ENCODE results near the gene TDRD1.

TDRD1 gene

GRCh38 chr10:114174695-114175188 is 4.4 kb upstream of the TDRD1 start:
- no peak for TF ChIP-seq FOXM1 (IDR thresholded peaks at IDR 0.05; ENCODE audit: borderline replicate concordance, low read depth)
- no peak for TF ChIP-seq EGR1 (IDR thresholded peaks at IDR 0.05)
- TF ChIP-seq ZBTB7A (IDR thresholded peaks at IDR 0.05; ENCODE audit: low read depth), result no peak
- no peak for TF ChIP-seq EP300 (IDR thresholded peaks at IDR 0.05; ENCODE audit: borderline replicate concordance)
- TF ChIP-seq TAF1 (IDR thresholded peaks at IDR 0.05; ENCODE audit: low read depth), result no peak
- TF ChIP-seq, protein P1, sequence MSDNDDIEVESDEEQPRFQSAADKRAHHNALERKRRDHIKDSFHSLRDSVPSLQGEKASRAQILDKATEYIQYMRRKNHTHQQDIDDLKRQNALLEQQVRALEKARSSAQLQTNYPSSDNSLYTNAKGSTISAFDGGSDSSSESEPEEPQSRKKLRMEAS (IDR thresholded peaks at IDR 0.05), result peak; percentile 81; the same call in 1 of the 2 replicates
- TF ChIP-seq, protein P2, sequence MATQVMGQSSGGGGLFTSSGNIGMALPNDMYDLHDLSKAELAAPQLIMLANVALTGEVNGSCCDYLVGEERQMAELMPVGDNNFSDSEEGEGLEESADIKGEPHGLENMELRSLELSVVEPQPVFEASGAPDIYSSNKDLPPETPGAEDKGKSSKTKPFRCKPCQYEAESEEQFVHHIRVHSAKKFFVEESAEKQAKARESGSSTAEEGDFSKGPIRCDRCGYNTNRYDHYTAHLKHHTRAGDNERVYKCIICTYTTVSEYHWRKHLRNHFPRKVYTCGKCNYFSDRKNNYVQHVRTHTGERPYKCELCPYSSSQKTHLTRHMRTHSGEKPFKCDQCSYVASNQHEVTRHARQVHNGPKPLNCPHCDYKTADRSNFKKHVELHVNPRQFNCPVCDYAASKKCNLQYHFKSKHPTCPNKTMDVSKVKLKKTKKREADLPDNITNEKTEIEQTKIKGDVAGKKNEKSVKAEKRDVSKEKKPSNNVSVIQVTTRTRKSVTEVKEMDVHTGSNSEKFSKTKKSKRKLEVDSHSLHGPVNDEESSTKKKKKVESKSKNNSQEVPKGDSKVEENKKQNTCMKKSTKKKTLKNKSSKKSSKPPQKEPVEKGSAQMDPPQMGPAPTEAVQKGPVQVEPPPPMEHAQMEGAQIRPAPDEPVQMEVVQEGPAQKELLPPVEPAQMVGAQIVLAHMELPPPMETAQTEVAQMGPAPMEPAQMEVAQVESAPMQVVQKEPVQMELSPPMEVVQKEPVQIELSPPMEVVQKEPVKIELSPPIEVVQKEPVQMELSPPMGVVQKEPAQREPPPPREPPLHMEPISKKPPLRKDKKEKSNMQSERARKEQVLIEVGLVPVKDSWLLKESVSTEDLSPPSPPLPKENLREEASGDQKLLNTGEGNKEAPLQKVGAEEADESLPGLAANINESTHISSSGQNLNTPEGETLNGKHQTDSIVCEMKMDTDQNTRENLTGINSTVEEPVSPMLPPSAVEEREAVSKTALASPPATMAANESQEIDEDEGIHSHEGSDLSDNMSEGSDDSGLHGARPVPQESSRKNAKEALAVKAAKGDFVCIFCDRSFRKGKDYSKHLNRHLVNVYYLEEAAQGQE (IDR thresholded peaks at IDR 0.05; ENCODE audit: low read depth), result no peak
- TF ChIP-seq, protein P3, sequence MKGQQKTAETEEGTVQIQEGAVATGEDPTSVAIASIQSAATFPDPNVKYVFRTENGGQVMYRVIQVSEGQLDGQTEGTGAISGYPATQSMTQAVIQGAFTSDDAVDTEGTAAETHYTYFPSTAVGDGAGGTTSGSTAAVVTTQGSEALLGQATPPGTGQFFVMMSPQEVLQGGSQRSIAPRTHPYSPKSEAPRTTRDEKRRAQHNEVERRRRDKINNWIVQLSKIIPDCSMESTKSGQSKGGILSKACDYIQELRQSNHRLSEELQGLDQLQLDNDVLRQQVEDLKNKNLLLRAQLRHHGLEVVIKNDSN (IDR thresholded peaks at IDR 0.05), result no peak
- TF ChIP-seq RAD21 (IDR thresholded peaks at IDR 0.05; ENCODE audit: low read depth), result no peak
- no peak for TF ChIP-seq CREB1 (IDR thresholded peaks at IDR 0.05; ENCODE audit: low read depth)
- peak; percentile 35; the same call in 1 of the 2 replicates for TF ChIP-seq NFIC (IDR thresholded peaks at IDR 0.05)
- no peak; the same call in 1 of the 2 replicates for TF ChIP-seq TCF12 (IDR thresholded peaks at IDR 0.05; ENCODE audit: low read depth)
- TF ChIP-seq TEAD4 (IDR thresholded peaks at IDR 0.05), result 0 out of 2 replicates have a peak, but pooled peaks have one; percentile 26
- TF ChIP-seq CEBPB (IDR thresholded peaks at IDR 0.05), result peak; percentile 85
- no peak for TF ChIP-seq YY1 (IDR thresholded peaks at IDR 0.05; ENCODE audit: low read depth)

DNA sequence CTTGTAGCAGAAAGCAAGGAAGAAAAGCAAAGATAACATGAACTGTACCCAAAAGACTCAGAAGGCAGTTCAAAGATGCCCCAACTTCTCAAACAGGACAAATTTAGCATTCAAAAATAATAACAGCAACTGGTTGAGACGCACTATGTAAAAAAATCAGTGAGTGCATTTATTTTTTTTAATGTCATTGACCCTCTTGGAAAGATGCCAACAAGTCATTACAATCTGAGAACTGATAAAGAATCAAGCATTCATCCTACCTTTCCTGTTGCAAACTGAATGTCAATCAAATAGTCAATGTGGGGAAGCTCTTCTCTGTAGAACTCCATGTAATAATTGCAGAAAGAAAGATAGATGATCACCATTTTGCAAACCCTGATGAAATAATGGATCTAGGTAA is 3.5 kb upstream of the TDRD1 start:
- no peak for TF ChIP-seq EP300 (IDR thresholded peaks at IDR 0.05; ENCODE audit: borderline replicate concordance)
- TF ChIP-seq CREB1 (IDR thresholded peaks at IDR 0.05; ENCODE audit: low read depth), result no peak
- peak; percentile 64 for TF ChIP-seq NFIC (IDR thresholded peaks at IDR 0.05)
- TF ChIP-seq TCF12 (IDR thresholded peaks at IDR 0.05; ENCODE audit: low read depth), result no peak

- no peak for TF ChIP-seq TAF1 (IDR thresholded peaks at IDR 0.05; ENCODE audit: low read depth)
- no peak for TF ChIP-seq RAD21 (IDR thresholded peaks at IDR 0.05; ENCODE audit: low read depth)
- no peak for TF ChIP-seq EP300 (IDR thresholded peaks at IDR 0.05; ENCODE audit: borderline replicate concordance)
- no peak for TF ChIP-seq EGR1 (IDR thresholded peaks at IDR 0.05)
- TF ChIP-seq, protein P2 (IDR thresholded peaks at IDR 0.05; ENCODE audit: low read depth), result no peak
- no peak for TF ChIP-seq NFIC (IDR thresholded peaks at IDR 0.05)
- TF ChIP-seq CREB1 (IDR thresholded peaks at IDR 0.05; ENCODE audit: low read depth), result no peak
- TF ChIP-seq CEBPB (IDR thresholded peaks at IDR 0.05), result no peak
- TF ChIP-seq YY1 (IDR thresholded peaks at IDR 0.05; ENCODE audit: low read depth), result no peak
- TF ChIP-seq FOXM1 (IDR thresholded peaks at IDR 0.05; ENCODE audit: borderline replicate concordance, low read depth), result no peak
- TF ChIP-seq TEAD4 (IDR thresholded peaks at IDR 0.05), result no peak
- TF ChIP-seq, protein P3 (IDR thresholded peaks at IDR 0.05), result no peak
- TF ChIP-seq TCF12 (IDR thresholded peaks at IDR 0.05; ENCODE audit: low read depth), result no peak
- TF ChIP-seq, protein P1 (IDR thresholded peaks at IDR 0.05), result no peak
- TF ChIP-seq ZBTB7A (IDR thresholded peaks at IDR 0.05; ENCODE audit: low read depth), result no peak
Measured at GRCh38 chr10:114176511-114176910, 2.6 kb upstream of the TDRD1 start.

- TF ChIP-seq EGR1 (IDR thresholded peaks at IDR 0.05) (no peak), RAD21 (IDR thresholded peaks at IDR 0.05; ENCODE audit: low read depth) (no peak), YY1 (IDR thresholded peaks at IDR 0.05; ENCODE audit: low read depth) (no peak), TEAD4 (IDR thresholded peaks at IDR 0.05) (no peak), CEBPB (IDR thresholded peaks at IDR 0.05) (no peak), TAF1 (IDR thresholded peaks at IDR 0.05; ENCODE audit: low read depth) (no peak), EP300 (IDR thresholded peaks at IDR 0.05; ENCODE audit: borderline replicate concordance) (no peak), CREB1 (IDR thresholded peaks at IDR 0.05; ENCODE audit: low read depth) (no peak), TCF12 (IDR thresholded peaks at IDR 0.05; ENCODE audit: low read depth) (no peak), FOXM1 (IDR thresholded peaks at IDR 0.05; ENCODE audit: borderline replicate concordance, low read depth) (no peak), ZBTB7A (IDR thresholded peaks at IDR 0.05; ENCODE audit: low read depth) (no peak), NFIC (IDR thresholded peaks at IDR 0.05) (no peak)
- TF ChIP-seq, protein P3 (IDR thresholded peaks at IDR 0.05), result no peak
- TF ChIP-seq, protein P1 (IDR thresholded peaks at IDR 0.05), result no peak
- TF ChIP-seq, protein P2 (IDR thresholded peaks at IDR 0.05; ENCODE audit: low read depth), result no peak
Measured at GRCh38 chr10:114179747-114180146, 594 bp downstream of the TDRD1 start.

Measured in Ishikawa (cell line).